GM06990 (cell line): ENCODE data around the gene SPHK2.

ENCODE experiments used
- DNase-seq: peaks from one replicate; pipeline ENCODE4 v3.0.0-alpha.2; 2011; ENCODE audit not compliant: insufficient read length; ENCODE audit errors: extremely low read depth
- H3K27me3 ChIP-seq: replicated peaks from 2 replicates; pipeline ENCODE4 v1.6.0; 2011; ENCODE audit warnings: low read length; ENCODE audit not compliant: control insufficient read depth, insufficient read depth
- H3K36me3 ChIP-seq: 2 replicates; pipeline ENCODE4 v1.5.1; 2011; ENCODE audit warnings: low read length; ENCODE audit not compliant: control insufficient read depth, insufficient read depth
- H3K4me3 ChIP-seq: replicated peaks from 2 replicates; pipeline ENCODE4 v1.5.1; 2011; ENCODE audit warnings: low read depth, mild to moderate bottlenecking, control low read depth, low read length
- TF ChIP-seq, protein P1 (sequence below): IDR thresholded peaks from 2 replicates; pipeline ENCODE4 v1.5.1; 2011; ENCODE audit warnings: low read length, control low read depth, mild to moderate bottlenecking, inconsistent platforms; ENCODE audit not compliant: insufficient read depth, poor library complexity, severe bottlenecking

Gene SPHK2

DNA sequence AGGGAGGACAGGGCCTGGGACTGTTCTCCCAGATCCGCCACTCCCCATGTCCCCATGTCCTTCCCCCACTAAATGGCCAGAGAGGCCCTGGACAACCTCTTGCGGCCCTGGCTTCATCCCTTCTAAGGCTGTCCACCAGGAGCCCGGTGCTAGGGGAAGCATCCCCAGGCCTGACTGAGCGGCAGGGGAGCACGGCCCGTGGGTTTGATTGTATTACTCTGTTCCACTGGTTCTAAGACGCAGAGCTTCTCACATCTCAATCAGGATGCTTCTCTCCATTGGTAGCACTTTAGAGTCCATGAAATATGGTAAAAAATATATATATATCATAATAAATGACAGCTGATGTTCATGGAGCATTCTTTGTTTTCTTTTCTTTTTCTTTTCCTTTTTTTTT, 11.9 kb upstream of the SPHK2 start:
- H3K4me3 ChIP-seq = no peak overlapping the region

DNA sequence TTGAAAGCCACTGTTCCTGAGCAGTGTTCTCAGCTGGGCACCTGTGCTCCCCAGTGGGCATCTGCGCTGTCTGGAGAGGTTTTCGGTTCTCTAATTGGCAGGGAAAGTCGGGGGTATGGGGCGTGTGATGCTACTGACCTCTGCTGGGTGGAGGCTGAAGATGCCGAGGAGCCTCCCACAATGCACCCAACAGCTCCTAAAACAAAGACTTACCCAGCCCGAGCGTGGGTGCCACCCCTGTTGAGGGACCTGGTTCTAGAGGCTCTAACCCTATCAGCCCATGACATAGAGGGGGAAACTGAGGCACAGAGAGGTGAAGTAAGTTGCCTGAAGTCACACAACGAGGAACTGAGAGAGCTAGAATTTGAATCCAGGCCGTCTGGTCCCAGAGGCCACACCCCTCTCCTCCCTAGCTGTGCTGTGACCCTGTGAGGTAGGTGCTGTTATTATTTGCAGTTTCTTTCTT, 10.5 kb upstream of the SPHK2 start:
- peaks cover 2% of the 10 kb centered on the region; the same call in 1 of the 2 replicates for H3K36me3 ChIP-seq
- no peak for DNase-seq
- H3K4me3 ChIP-seq = no peak overlapping the region
- TF ChIP-seq, protein P1, sequence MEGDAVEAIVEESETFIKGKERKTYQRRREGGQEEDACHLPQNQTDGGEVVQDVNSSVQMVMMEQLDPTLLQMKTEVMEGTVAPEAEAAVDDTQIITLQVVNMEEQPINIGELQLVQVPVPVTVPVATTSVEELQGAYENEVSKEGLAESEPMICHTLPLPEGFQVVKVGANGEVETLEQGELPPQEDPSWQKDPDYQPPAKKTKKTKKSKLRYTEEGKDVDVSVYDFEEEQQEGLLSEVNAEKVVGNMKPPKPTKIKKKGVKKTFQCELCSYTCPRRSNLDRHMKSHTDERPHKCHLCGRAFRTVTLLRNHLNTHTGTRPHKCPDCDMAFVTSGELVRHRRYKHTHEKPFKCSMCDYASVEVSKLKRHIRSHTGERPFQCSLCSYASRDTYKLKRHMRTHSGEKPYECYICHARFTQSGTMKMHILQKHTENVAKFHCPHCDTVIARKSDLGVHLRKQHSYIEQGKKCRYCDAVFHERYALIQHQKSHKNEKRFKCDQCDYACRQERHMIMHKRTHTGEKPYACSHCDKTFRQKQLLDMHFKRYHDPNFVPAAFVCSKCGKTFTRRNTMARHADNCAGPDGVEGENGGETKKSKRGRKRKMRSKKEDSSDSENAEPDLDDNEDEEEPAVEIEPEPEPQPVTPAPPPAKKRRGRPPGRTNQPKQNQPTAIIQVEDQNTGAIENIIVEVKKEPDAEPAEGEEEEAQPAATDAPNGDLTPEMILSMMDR = peak; percentile 85
- no peaks in the 10 kb centered on the region for H3K27me3 ChIP-seq

More for the DNA sequence above, 11.9 kb upstream of the SPHK2 start:
- no peaks in the 10 kb centered on the region for H3K27me3 ChIP-seq
- no peaks in the 10 kb centered on the region for H3K36me3 ChIP-seq
- DNase-seq = no peak
- TF ChIP-seq, protein P1 = no peak

DNA sequence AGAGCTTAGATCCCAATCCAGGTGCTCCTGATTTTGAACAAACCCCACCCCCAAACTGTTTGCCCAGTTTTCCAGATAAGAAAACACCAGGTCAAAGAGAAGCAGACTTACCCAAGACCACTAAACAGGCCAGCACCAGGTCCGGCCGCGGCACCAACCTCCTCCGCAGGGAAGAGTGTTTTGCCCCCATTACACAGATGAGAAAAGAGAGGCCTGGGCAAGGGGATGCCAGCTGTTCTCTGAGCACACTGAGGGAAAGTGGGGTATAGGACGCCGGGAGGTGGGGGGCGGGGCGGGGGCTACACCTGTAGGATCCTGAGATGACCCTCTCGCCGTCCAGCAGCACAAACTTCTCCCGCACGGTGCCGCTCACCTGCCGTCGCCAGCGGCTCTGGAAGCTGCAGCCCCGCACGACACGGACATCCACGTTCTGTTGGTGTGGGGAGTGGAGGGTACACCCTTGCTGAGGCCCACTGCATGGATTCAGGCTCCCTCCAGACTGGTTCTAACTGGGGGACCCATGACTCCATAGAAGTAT, 9.7 kb upstream of the SPHK2 start:
- no peak for DNase-seq
- H3K27me3 ChIP-seq = no peaks in the 10 kb centered on the region
- TF ChIP-seq, protein P1 = no peak
- no peak overlapping the region for H3K4me3 ChIP-seq
- peaks cover 4% of the 10 kb centered on the region for H3K36me3 ChIP-seq

DNA sequence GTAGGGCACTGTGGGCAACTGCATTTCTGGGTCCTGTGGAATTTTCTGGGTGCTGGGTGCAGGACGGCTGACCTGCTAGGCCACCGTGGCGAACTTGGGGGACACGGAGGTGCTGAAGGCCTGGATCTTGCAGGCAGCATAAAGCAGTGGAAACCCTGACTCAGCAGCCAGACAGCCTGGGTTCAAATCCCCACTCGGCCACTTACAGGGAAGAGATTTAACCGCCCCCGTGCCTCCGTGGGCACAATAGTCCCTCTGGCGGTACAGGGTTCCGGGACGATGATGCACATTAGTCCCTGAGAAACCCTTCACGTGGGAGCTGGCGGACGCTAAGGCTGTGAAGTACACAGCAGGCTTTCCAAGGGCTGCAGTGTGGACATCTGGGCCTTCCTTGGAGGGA, 7.4 kb upstream of the SPHK2 start:
- DNase-seq = no peak
- H3K4me3 ChIP-seq = no peak overlapping the region
- TF ChIP-seq, protein P1 = no peak
- no peaks in the 10 kb centered on the region for H3K27me3 ChIP-seq
- H3K36me3 ChIP-seq = peaks cover 26% of the 10 kb centered on the region

DNA sequence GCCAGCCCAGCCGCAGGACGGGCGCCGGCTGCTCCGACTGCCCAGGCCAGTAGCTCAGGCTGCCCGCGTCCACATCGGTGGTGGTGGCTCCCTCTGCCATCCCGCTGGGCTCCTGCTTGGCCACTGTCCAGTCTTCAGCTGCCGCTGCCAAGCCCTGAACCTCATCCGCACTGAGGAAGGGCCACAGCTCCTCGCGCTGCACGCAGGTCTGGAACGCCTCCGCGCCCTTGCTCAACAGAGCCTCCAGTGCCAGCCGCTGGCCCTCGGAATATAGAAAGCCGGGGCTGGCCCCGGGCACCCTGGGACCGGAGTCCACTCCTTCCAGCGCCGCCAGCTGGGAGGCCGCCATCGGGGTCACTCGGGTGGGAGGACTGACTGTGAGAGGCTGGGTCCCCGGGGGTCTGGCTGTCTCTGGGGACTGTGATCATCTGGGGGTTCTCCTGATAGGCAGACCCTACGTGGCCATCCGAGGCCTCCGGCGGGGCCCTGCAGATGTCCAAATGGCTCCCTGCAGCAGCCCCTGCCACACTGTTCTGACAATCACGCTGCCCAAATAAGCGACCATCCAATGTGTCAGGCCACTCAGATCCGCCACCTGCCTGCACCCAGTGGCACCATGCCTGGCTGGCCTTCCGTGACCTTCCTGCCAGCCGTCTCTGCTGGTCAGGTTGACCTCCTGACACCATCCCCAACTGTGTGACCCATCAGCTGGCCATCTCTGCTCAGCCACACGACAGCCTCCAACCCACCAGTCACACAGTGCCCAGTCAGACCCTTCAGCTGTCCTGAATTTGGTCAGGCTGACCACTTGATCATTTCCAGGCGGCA, 6.1 kb upstream of the SPHK2 start:
- DNase-seq = no peak
- Histone ChIP-seq H3K27me3 (no peaks in the 10 kb centered on the region), H3K36me3 (peaks cover 35% of the 10 kb centered on the region)

More for the DNA sequence above, 6.1 kb upstream of the SPHK2 start:
- TF ChIP-seq, protein P1 = no peak
- H3K4me3 ChIP-seq = no peak overlapping the region
